Measurements from ENCODE around the gene APOA5. TPM values are rescaled to one million over a fixed set of nuclear protein-coding genes. Genes with fewer than 3 reads are reported as not detected.

Gene APOA5
- total and polyA plus RNA-seq, 2 of the 13 experiments (the other 11 are each of a cell fraction or from before 2014, with no cell fraction given), result 44.0 to 49.1 TPM

- TF ChIP-seq HNRNPH1 (optimal IDR thresholded peaks at IDR 0.05; ENCODE audit: low read depth, low read length) (no peak), AFF4 (CRISPR knock-in tag; IDR thresholded peaks at IDR 0.05) (peak; percentile 97; the same call in 1 of the 2 replicates), ZNF747 (CRISPR knock-in tag; IDR thresholded peaks at IDR 0.05; ENCODE audit: borderline replicate concordance) (peak; percentile 92; the same call in 1 of the 2 replicates), ZNF343 (CRISPR knock-in tag; IDR thresholded peaks at IDR 0.05) (peak; percentile 91), ZNF160 (CRISPR knock-in tag; IDR thresholded peaks at IDR 0.05) (peak; percentile 96), ISX (CRISPR knock-in tag; conservative IDR thresholded peaks at IDR 0.05) (peak; percentile 67; the same call in 1 of the 2 replicates), RELA (CRISPR knock-in tag; IDR thresholded peaks at IDR 0.05) (no peak), TGIF2 (CRISPR knock-in tag; IDR thresholded peaks at IDR 0.05) (peak; percentile 52), KMT2B (CRISPR knock-in tag; IDR thresholded peaks at IDR 0.05) (peak; percentile 29; the same call in 1 of the 2 replicates), KLF9 (CRISPR knock-in tag; IDR thresholded peaks at IDR 0.05; ENCODE audit: low read depth) (no peak), NBN (conservative IDR thresholded peaks at IDR 0.05) (no peak), E2F2 (CRISPR knock-in tag; IDR thresholded peaks at IDR 0.05; ENCODE audit: borderline replicate concordance) (peak; percentile 83; the same call in 1 of the 2 replicates), ZNF225 (CRISPR knock-in tag; IDR thresholded peaks at IDR 0.05) (no peak; the same call in 1 of the 2 replicates), CENPT (CRISPR knock-in tag; IDR thresholded peaks at IDR 0.05; ENCODE audit: low read depth) (no peak), SP140L (CRISPR knock-in tag; IDR thresholded peaks at IDR 0.05; ENCODE audit: borderline replicate concordance) (no peak), ZBTB3 (CRISPR knock-in tag; IDR thresholded peaks at IDR 0.05; ENCODE audit: borderline replicate concordance, low read depth) (0 out of 2 replicates have a peak, but pooled peaks have one; percentile 66), ZKSCAN1 (IDR thresholded peaks at IDR 0.05; ENCODE audit: low read length) (peak; percentile 31; the same call in 1 of the 2 replicates), ZNF7 (CRISPR knock-in tag; IDR thresholded peaks at IDR 0.05) (peak; percentile 34; the same call in 1 of the 2 replicates), ZMAT3 (CRISPR knock-in tag; conservative IDR thresholded peaks at IDR 0.05) (peak; percentile 75; the same call in 1 of the 2 replicates), RFXANK (CRISPR knock-in tag; IDR thresholded peaks at IDR 0.05) (0 out of 2 replicates have a peak, but pooled peaks have one; percentile 58)
- TF ChIP-seq, protein P1, sequence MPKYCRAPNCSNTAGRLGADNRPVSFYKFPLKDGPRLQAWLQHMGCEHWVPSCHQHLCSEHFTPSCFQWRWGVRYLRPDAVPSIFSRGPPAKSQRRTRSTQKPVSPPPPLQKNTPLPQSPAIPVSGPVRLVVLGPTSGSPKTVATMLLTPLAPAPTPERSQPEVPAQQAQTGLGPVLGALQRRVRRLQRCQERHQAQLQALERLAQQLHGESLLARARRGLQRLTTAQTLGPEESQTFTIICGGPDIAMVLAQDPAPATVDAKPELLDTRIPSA (CRISPR knock-in tag; IDR thresholded peaks at IDR 0.05; ENCODE audit: borderline replicate concordance), result no peak; the same call in 1 of the 2 replicates
- TF ChIP-seq, protein P2, sequence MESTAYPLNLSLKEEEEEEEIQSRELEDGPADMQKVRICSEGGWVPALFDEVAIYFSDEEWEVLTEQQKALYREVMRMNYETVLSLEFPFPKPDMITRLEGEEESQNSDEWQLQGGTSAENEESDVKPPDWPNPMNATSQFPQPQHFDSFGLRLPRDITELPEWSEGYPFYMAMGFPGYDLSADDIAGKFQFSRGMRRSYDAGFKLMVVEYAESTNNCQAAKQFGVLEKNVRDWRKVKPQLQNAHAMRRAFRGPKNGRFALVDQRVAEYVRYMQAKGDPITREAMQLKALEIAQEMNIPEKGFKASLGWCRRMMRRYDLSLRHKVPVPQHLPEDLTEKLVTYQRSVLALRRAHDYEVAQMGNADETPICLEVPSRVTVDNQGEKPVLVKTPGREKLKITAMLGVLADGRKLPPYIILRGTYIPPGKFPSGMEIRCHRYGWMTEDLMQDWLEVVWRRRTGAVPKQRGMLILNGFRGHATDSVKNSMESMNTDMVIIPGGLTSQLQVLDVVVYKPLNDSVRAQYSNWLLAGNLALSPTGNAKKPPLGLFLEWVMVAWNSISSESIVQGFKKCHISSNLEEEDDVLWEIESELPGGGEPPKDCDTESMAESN (CRISPR knock-in tag; conservative IDR thresholded peaks at IDR 0.05), result peak; percentile 65
Measured at GRCh38 chr11:116837231-116838091, 45.8 kb upstream of the APOA5 start, which contains the start of gene APOA1 (continued).

All from HepG2 (cell line).